HG03060 (cell line): ENCODE results near the gene BRF1.

Experiments used
- ATAC-seq: cut with Tn5 transposase; IDR thresholded peaks from one replicate; pipeline ENCODE4 v1.9.1; 2021; ENCODE audit warnings: low read depth, moderate number of reproducible peaks; ENCODE audit not compliant: unreplicated experiment

The BRF1 gene

GRCh38 chr14:105179191-105179590, 121.6 kb downstream of the BRF1 start:
- ATAC-seq: no peak

GRCh38 chr14:105178868-105179140, 122.0 kb downstream of the BRF1 start:
- ATAC-seq: no peak

DNA sequence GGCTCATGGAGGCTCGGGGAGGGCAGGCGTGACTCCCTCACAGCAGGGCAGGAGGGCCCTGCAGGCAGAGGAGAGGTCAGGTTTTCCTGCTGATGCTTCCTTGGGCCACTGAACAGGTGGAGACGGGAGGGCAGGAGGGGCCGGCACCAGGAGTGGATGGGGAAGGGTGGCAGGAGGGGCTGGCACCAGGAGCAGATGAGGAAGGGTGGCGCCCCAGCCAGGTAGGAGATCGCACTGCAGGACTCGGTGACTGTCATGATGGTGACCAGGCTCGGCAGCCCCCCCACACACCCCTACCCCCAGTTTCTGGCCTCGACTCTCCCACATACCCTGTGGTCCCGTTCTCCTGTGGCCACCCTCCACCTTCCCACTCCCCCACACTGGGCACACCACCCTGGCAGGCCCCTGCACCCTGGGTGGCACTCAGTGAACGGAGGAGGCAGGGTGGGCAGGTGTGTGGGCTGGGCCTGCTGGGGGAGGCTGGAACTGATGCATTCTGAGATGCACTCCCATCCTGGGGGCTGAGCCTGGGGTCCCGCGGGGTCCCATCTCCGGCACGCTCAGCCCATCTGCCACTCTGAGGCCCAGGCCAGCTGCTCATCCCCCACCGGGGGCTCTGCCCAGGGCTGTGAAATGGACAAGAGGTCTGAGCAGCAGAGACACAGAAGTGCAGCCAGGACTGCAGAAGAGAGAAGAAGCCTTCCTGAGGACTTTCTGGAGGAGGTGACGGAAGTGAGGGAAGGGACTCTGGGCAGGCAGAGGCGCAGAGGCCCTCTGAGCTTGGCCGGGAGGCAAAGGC, 122.5 kb downstream of the BRF1 start:
- ATAC-seq: no peak

- ATAC-seq: no peak
Measured at GRCh38 chr14:105177082-105177481, 123.7 kb downstream of the BRF1 start.

- ATAC-seq: no peak
Measured at GRCh38 chr14:105176513-105176912, 124.3 kb downstream of the BRF1 start.

GRCh38 chr14:105173901-105174894, 126.6 kb downstream of the BRF1 start:
- ATAC-seq: no peak

GRCh38 chr14:105173145-105173544, 127.7 kb downstream of the BRF1 start:
- no peak for ATAC-seq

GRCh38 chr14:105172476-105172875, 128.3 kb downstream of the BRF1 start:
- ATAC-seq: no peak

GRCh38 chr14:105171004-105171673, 129.7 kb downstream of the BRF1 start:
- no peak for ATAC-seq

GRCh38 chr14:105169776-105170655, 130.8 kb downstream of the BRF1 start:
- no peak for ATAC-seq

DNA sequence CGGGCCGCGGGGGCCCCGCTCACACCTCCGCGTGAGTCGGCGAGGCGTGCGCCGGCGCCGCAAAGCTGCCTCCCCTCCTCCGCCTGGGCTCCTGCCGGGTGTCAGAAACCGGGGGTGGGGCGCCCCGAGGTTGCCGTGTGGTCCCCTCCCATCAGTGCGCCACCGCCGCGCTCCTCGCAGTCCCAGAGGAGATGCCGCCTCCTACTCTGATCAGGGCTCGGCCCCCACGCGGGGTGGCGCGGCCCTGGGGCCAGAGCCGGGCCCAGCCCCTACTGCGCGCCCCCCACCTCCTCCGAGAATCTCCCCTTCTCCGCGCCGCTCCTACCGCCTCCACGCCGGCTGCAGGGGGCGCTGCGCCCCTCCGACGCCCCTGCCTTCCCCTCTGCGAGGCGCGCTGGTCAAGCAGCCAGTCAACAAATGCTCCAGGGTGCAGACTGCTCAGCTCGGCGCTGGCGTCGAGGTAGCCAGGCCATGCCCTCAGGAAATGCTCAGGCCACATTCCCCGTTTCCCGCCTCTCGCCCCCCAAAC, 131.8 kb downstream of the BRF1 start:
- no peak for ATAC-seq

DNA sequence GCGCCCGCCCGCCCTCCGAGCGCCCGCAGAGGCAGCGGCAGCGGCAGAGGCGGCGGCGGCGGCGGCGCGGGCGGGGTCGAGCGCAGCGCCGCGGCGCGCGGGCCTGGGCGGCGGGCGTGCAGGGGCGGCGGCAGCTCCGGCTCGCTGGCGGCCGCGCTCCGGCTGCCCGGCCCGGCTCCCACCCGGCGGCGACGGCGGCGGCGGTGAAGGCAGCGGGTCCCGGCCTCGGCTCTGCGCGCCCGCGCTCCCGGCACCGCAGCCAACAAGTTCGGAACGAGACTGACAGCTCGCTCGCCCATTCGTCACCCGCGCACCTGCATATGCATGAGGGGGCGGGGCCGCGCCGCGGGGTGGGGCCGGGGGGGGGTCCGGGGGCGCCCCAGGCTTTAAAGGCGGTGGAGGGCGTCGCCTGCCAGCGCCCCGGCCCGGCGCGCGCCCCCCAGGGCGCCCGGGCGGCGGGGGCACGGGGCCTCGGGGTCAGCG, 132.3 kb downstream of the BRF1 start, which contains the start of gene JAG2:
Gene JAG2, minus strand, starts transcription at position 281 of the 483 bp plus-strand sequence. CDS start 356 bp downstream, outside the sequence.
- ATAC-seq: no peak

GRCh38 chr14:105168093-105168420, 132.7 kb downstream of the BRF1 start:
- ATAC-seq: no peak

GRCh38 chr14:105167303-105168092, 133.3 kb downstream of the BRF1 start:
- ATAC-seq: no peak

- no peak for ATAC-seq
Measured at GRCh38 chr14:105166571-105167302, 134.1 kb downstream of the BRF1 start.

DNA sequence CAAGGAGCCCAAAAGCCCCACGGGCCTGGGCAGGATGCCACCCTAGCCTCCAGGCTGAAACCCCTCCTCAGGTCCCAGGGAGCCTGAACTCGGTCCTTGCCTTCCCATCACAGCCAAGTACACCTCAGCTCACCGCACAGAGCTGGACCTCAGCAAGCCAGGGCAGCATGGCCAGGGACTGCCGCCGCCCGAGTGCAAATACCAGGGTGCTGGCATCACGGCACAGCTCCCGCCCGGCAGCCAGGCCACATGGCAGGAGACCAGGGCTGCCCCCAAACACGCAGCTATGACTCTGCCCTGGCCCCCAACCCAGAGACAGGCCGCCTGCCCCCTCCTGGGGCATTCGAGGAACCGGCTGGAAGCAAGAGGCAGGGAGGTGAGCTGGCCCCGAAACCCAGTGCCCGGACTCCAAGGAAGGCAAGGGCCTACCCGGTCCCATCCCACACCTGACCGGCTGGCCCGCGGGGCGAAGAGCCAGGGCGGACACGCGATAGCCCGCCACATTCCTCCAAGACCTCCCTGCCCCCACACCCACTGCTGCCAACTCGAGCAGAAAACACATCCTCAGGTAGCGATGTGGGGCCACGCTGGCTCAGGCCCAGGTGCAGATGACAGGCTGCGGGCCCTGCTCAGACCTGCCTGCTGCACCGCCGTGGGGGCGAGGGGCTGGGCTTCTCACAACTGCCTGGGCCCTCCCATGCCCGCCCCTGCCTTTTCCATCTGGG, 134.9 kb downstream of the BRF1 start:
- ATAC-seq: no peak

DNA sequence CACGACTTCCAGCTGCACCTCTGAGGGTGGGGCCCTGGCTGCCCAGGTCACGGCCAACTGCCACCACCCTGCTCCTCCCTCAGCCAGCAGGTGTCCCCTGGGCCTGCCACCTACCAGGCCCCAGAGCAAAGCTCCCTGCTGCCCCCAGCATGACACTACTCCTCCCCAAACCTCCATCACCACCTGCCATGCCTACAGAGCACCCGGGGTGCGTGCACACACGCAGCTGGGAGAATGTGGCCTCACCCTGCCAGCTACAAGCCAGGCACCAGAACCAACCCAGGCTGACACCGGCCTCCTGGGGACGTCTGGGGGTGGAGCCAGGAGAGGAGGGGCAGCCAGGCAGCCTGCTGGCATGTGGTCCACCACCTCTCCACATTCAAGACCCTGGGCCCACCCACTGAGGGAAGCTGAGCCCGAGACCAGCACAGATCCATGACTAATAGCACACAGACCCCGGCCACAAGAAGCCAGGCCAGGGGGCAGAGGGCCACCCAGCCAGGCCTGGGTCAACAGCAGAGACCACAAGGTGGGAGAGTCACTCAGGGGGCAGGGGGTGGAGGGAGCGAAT, 135.6 kb downstream of the BRF1 start:
- ATAC-seq: no peak
